Measurements from ENCODE around the gene ZNF385D.

Gene ZNF385D

GRCh38 chr3:21466476-21466875 is 284.5 kb downstream of the ZNF385D start:
- TF ChIP-seq, protein P1, sequence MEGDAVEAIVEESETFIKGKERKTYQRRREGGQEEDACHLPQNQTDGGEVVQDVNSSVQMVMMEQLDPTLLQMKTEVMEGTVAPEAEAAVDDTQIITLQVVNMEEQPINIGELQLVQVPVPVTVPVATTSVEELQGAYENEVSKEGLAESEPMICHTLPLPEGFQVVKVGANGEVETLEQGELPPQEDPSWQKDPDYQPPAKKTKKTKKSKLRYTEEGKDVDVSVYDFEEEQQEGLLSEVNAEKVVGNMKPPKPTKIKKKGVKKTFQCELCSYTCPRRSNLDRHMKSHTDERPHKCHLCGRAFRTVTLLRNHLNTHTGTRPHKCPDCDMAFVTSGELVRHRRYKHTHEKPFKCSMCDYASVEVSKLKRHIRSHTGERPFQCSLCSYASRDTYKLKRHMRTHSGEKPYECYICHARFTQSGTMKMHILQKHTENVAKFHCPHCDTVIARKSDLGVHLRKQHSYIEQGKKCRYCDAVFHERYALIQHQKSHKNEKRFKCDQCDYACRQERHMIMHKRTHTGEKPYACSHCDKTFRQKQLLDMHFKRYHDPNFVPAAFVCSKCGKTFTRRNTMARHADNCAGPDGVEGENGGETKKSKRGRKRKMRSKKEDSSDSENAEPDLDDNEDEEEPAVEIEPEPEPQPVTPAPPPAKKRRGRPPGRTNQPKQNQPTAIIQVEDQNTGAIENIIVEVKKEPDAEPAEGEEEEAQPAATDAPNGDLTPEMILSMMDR (IDR thresholded peaks at IDR 0.05; ENCODE audit: insufficient read depth, low read length, missing control alignments), result no peak
- ChIA-PET CTCF (no interaction called here), POLR2A (no interaction called here)
- no peak overlapping the region for H3K4me3 ChIP-seq (ENCODE audit: low read depth, low read length)
- no peak for DNase-seq (ENCODE audit: low read depth, low spot score)

DNA sequence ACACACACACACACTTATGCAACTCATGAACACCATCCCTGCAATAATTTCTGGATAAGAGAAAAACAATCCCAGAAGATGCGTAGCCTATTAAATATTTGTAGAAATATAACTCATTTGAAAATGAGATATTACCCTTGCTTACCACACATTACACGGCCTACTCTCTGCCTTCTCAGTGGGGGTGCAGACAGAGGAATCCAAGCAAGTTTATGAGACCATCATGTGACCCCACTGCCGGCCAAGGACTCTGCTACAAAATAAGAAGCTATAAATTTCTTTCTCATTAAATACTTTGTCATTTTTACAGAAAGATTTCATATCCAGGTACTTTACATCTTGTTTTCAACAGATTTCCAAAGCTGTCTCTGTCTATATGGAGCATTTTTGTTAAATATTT is 286.3 kb downstream of the ZNF385D start:
- CTCF ChIA-PET, result no interaction called here
- no peak for DNase-seq (ENCODE audit: low read depth, low spot score)
- no peak overlapping the region for H3K4me3 ChIP-seq (ENCODE audit: low read depth, low read length)
- TF ChIP-seq, protein P1 (IDR thresholded peaks at IDR 0.05; ENCODE audit: insufficient read depth, low read length, missing control alignments), result no peak
- POLR2A ChIA-PET, result no interaction called here

DNA sequence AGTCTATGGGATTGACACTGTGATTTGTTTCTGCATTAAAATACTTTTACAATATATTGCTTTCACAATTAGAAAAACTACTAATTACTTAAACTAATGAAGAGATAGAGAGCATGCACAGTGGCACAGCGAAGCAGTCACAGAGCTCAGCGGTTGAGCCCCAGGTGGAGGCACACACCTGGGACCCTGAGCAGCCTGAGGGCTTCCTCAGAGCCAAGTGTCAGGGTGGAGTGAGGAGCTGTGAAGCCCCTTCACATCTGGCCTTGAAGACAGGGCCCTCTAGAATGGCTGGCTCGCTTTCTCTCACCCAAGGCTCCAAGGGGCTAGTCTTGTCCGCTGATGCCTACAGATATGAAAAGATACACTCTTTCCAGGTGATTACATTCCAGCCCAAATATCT is 287.7 kb downstream of the ZNF385D start:
- TF ChIP-seq, protein P1 (IDR thresholded peaks at IDR 0.05; ENCODE audit: insufficient read depth, low read length, missing control alignments), result no peak
- no peak overlapping the region for H3K4me3 ChIP-seq (ENCODE audit: low read depth, low read length)
- POLR2A ChIA-PET, result no interaction called here
- CTCF ChIA-PET, result no interaction called here
- no peak for DNase-seq (ENCODE audit: low read depth, low spot score)

DNA sequence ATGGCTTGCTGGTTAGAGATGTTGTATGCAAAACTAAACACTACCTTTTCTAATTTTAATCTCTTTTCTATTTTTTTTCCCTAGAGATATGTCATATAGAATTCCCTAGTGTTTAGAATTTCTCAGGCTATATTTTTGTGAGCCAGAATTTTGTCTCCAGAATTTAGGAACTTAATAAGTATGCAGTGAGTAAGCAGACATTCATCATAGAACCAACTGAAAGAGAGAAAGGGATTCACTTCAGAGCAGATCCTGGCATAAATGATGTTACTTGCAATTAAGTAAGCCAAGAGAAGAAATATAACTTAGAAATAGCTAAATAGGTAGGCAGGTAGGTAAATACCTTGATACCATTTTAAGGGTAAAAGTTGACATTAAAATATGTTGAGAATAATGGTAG is 288.9 kb downstream of the ZNF385D start:
- POLR2A ChIA-PET, result no interaction called here
- CTCF ChIA-PET, result no interaction called here
- TF ChIP-seq, protein P1 (IDR thresholded peaks at IDR 0.05; ENCODE audit: insufficient read depth, low read length, missing control alignments), result no peak

DNA sequence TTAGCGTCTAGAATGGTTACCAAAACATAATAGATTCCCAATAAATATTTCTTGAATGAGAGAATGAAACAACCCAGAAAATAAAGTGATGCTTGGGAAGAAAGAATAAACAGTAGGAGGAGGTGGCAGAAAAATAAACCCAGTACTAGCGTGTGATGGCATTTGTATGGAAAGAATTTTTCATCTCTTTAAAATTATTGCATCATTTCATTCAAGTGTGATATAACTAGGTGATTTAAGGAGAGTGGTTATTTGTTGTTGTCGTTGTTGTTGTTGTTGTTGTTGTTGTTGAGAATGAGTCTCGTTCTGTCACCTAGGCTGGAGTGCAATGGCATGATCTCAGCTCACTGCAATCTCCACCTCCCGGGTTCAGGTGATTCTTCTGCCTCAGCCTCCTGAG is 293.9 kb downstream of the ZNF385D start:
- ChIA-PET CTCF (no interaction called here), POLR2A (no interaction called here)

More for the DNA sequence above, 288.9 kb downstream of the ZNF385D start:
- H3K4me3 ChIP-seq (ENCODE audit: low read depth, low read length), result no peak overlapping the region
- no peak for DNase-seq (ENCODE audit: low read depth, low spot score)

DNA sequence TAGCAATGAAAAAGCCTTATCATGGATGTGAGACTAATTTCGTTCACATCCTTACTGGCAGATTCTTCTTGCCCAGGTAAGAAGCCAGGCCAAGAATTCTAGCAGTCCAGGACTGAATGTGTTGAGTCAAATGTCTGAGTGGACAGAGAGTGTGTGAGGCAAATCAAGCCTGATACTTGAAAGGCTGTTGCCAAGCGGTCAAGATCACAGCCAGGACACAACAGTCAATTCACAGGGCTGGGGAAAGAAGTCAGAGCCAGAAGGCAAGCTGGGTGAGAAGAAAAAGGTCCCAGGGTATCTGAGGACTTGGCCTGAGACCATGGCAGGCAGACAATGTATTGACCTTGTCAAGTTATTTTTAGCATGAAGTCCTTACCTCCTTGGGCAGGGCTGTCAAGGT is 301.3 kb downstream of the ZNF385D start:
- CTCF ChIA-PET, result no interaction called here
- no peak overlapping the region for H3K4me3 ChIP-seq (ENCODE audit: low read depth, low read length)
- POLR2A ChIA-PET, result no interaction called here
- TF ChIP-seq, protein P1 (IDR thresholded peaks at IDR 0.05; ENCODE audit: insufficient read depth, low read length, missing control alignments), result no peak
- DNase-seq (ENCODE audit: low read depth, low spot score), result no peak

More for the DNA sequence above, 293.9 kb downstream of the ZNF385D start:
- DNase-seq (ENCODE audit: low read depth, low spot score), result no peak
- TF ChIP-seq, protein P1 (IDR thresholded peaks at IDR 0.05; ENCODE audit: insufficient read depth, low read length, missing control alignments), result no peak
- H3K4me3 ChIP-seq (ENCODE audit: low read depth, low read length), result no peak overlapping the region

All from AG04449 (cell line).